Measurements from ENCODE around the gene RET.
A peak's percentile ranks its signal among the peaks of the same experiment; 100 is the strongest.

Gene RET

DNA sequence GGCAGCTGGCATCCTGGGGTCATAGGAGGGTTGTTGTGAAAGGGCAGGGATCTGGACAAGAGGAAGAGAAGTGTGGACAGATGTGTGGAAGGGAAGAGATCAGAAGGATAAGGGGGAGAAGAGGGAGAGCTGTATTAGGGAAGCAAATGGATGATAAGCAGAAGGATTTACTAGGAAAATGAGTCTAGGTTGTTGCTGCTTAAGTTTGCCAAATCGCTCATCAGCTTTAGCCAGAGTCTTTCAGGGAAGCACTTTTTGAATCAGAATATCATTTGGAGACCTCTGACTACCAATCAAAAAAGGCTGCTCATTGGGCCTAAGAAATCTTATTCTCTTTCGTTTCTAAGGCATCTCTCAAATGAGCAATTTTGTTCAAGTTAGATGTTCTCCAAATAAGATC is 58.8 kb downstream of the RET start:
- no peak overlapping the region for H3K9ac ChIP-seq (ENCODE audit: low read depth, low read length)
- peaks cover 4% of the 10 kb centered on the region for H4K20me1 ChIP-seq (ENCODE audit: insufficient read depth, low read length)
- H3K79me2 ChIP-seq (ENCODE audit: insufficient read depth, low read length) = peaks cover 37% of the 10 kb centered on the region
- H3K4me2 ChIP-seq (ENCODE audit: insufficient read depth, low read length) = no peak overlapping the region
- no peak overlapping the region for H3K4me3 ChIP-seq (ENCODE audit: low read depth in 1 of 2, low read length in 2 of 2)
- H3K9me3 ChIP-seq (ENCODE audit: insufficient read depth, low read length, severe bottlenecking) = no peaks in the 10 kb centered on the region
- no peak overlapping the region for H2AFZ ChIP-seq (ENCODE audit: low read depth, low read length)
- ATAC-seq (ENCODE audit: insufficient read depth, low read depth) = no peak
- H3K27ac ChIP-seq (ENCODE audit: low read length) = no peak overlapping the region
- H3K36me3 ChIP-seq (ENCODE audit: insufficient read depth, low read length) = no peaks in the 10 kb centered on the region; the same call in 1 of the 2 replicates
- no peak for DNase-seq
- H3K4me1 ChIP-seq (ENCODE audit: insufficient read depth, low read length) = peaks cover 30% of the 10 kb centered on the region
- H3K27me3 ChIP-seq (ENCODE audit: insufficient read depth, low read length, poor library complexity) = no peaks in the 10 kb centered on the region
- TF ChIP-seq, protein P1, sequence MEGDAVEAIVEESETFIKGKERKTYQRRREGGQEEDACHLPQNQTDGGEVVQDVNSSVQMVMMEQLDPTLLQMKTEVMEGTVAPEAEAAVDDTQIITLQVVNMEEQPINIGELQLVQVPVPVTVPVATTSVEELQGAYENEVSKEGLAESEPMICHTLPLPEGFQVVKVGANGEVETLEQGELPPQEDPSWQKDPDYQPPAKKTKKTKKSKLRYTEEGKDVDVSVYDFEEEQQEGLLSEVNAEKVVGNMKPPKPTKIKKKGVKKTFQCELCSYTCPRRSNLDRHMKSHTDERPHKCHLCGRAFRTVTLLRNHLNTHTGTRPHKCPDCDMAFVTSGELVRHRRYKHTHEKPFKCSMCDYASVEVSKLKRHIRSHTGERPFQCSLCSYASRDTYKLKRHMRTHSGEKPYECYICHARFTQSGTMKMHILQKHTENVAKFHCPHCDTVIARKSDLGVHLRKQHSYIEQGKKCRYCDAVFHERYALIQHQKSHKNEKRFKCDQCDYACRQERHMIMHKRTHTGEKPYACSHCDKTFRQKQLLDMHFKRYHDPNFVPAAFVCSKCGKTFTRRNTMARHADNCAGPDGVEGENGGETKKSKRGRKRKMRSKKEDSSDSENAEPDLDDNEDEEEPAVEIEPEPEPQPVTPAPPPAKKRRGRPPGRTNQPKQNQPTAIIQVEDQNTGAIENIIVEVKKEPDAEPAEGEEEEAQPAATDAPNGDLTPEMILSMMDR (IDR thresholded peaks at IDR 0.05; ENCODE audit: borderline replicate concordance, extremely low read depth, low read length, poor library complexity, severe bottlenecking) = no peak
- no peak for TF ChIP-seq EZH2 (IDR thresholded peaks at IDR 0.05; ENCODE audit: borderline replicate concordance, low read depth, low read length, severe bottlenecking)

DNA sequence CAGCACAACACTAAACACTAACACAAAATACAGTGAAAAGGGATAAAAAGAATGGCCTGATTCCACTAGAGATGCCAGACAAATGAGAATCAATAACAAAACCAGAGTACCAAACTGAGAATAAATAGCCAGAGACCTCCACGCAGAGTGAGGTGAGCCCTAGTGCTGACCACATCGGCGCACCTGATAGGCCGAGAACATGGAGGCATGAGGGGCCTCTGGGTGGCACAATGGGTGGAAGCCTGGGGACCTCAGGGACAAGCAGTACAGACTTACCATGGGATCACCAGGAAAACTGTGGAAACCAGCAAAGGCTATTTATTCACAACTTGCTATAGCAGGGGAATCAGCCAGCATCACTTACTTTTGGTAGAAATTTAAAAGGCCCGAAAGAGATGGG is 59.6 kb downstream of the RET start:
- Histone ChIP-seq H3K4me1 (ENCODE audit: insufficient read depth, low read length) (peaks cover 35% of the 10 kb centered on the region), H4K20me1 (ENCODE audit: insufficient read depth, low read length) (peaks cover 7% of the 10 kb centered on the region), H3K27ac (ENCODE audit: low read length) (no peak overlapping the region), H3K36me3 (ENCODE audit: insufficient read depth, low read length) (no peaks in the 10 kb centered on the region; the same call in 1 of the 2 replicates), H3K9me3 (ENCODE audit: insufficient read depth, low read length, severe bottlenecking) (no peaks in the 10 kb centered on the region), H3K27me3 (ENCODE audit: insufficient read depth, low read length, poor library complexity) (no peaks in the 10 kb centered on the region), H3K4me2 (ENCODE audit: insufficient read depth, low read length) (peak overlapping the region; percentile 79; the same call in 1 of the 2 replicates), H3K79me2 (ENCODE audit: insufficient read depth, low read length) (peaks cover 44% of the 10 kb centered on the region), H3K9ac (ENCODE audit: low read depth, low read length) (no peak overlapping the region), H2AFZ (ENCODE audit: low read depth, low read length) (no peak overlapping the region), H3K4me3 (ENCODE audit: low read depth in 1 of 2, low read length in 2 of 2) (no peak overlapping the region)
- no peak for DNase-seq
- ATAC-seq (ENCODE audit: insufficient read depth, low read depth) = no peak
- TF ChIP-seq, protein P1 (IDR thresholded peaks at IDR 0.05; ENCODE audit: borderline replicate concordance, extremely low read depth, low read length, poor library complexity, severe bottlenecking) = no peak
- no peak for TF ChIP-seq EZH2 (IDR thresholded peaks at IDR 0.05; ENCODE audit: borderline replicate concordance, low read depth, low read length, severe bottlenecking)

DNA sequence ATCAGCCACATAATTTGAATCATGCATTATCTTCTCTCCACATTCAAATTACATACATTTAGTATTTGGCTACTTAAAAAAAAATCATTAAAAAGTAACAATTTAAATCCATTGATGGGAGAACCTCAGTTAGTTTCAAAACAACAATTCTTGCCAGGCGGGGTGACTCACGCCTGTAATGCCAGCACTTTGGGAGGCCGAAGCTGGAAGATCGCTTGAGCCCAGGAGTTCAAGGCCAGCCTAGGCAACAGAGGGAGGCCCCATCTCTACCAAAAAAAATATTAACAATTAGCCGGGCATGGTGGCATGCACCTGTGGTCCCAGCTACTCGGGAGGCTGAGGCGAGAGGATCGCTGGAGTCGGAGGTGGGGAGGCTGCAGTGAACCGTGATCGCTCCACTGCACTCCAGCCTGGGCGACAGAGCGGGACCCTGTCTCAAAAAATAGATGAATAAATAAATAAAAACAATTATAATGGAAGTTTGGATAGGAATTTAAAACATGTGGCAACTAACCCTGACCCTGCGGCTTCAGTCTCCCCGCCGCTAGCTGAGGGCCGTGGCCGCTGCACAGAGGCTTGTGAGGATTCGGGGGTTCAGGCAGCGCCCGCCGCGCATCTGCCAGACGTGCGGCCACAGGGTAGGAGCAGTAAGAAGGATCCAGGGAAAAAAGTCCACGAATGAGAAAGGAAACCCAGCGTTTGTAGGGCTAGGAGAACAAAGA is 60.3 kb downstream of the RET start:
- DNase-seq = no peak
- peaks cover 11% of the 10 kb centered on the region for H4K20me1 ChIP-seq (ENCODE audit: insufficient read depth, low read length)
- H3K9ac ChIP-seq (ENCODE audit: low read depth, low read length) = peak overlapping the region; percentile 89
- peaks cover 50% of the 10 kb centered on the region for H3K79me2 ChIP-seq (ENCODE audit: insufficient read depth, low read length)
- peak overlapping the region; percentile 91 for H3K27ac ChIP-seq (ENCODE audit: low read length)
- no peaks in the 10 kb centered on the region for H3K9me3 ChIP-seq (ENCODE audit: insufficient read depth, low read length, severe bottlenecking)
- H3K27me3 ChIP-seq (ENCODE audit: insufficient read depth, low read length, poor library complexity) = no peaks in the 10 kb centered on the region
- H3K4me1 ChIP-seq (ENCODE audit: insufficient read depth, low read length) = peaks cover 40% of the 10 kb centered on the region
- peak; percentile 17; the same call in 2 of the 3 replicates for ATAC-seq (ENCODE audit: insufficient read depth, low read depth)
- peak overlapping the region; percentile 80 for H2AFZ ChIP-seq (ENCODE audit: low read depth, low read length)
- peak overlapping the region; percentile 79 for H3K4me2 ChIP-seq (ENCODE audit: insufficient read depth, low read length)
- H3K4me3 ChIP-seq (ENCODE audit: low read depth in 1 of 2, low read length in 2 of 2) = peak overlapping the region; percentile 60 to 84; a peak in 3 of 4 replicates
- TF ChIP-seq, protein P1 (IDR thresholded peaks at IDR 0.05; ENCODE audit: borderline replicate concordance, extremely low read depth, low read length, poor library complexity, severe bottlenecking) = no peak
- TF ChIP-seq EZH2 (IDR thresholded peaks at IDR 0.05; ENCODE audit: borderline replicate concordance, low read depth, low read length, severe bottlenecking) = no peak
- no peaks in the 10 kb centered on the region; the same call in 1 of the 2 replicates for H3K36me3 ChIP-seq (ENCODE audit: insufficient read depth, low read length)

All from DND-41 (cell line).